ENCODE measurements around the gene MRC1. TPM values are rescaled to one million over a fixed set of nuclear protein-coding genes. Genes with fewer than 3 reads are reported as not detected.

Gene MRC1
- total RNA-seq, 4 donors from 2014 or later: 14.9 to 51.8 (median 28.0) TPM

DNA sequence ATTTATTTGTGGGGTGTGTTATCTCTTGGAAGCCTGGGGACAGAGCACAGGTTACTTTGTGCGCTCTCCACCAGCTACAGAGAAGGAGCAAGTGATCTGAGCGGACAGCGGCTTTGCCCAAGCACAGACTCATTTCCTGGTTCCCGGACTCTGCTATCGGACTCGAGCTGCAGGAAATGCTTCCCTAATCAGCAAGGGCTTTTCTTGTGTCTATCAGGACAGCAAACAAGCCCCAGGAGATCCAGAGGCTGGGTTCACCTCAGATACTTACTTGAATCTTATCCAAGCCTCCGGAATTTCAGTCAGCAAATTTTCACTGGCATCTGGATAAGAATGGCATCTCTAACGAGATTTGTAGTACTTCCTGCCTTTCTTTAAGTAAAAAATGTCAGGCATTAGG lies 27.8 kb downstream of the MRC1 start:
- Histone ChIP-seq H3K27ac (no peak overlapping the region), H3K36me3 (no peaks in the 10 kb centered on the region), H3K4me1 (no peaks in the 10 kb centered on the region), H3K4me3 (no peak overlapping the region), H3K27me3 (no peaks in the 10 kb centered on the region), H3K9me3 (no peaks in the 10 kb centered on the region)
- TF ChIP-seq POLR2A (IDR thresholded peaks at IDR 0.05) (no peak), CTCF (IDR thresholded peaks at IDR 0.05) (no peak)
- peak in 1 of 2 donors; percentile 18 for DNase-seq
- intact Hi-C loops (cut with DNase I; ENCODE audit: low total_unique reads): no loop called here

- no peaks in the 10 kb centered on the region for H3K9me3 ChIP-seq
- no peak overlapping the region for H3K27ac ChIP-seq
- TF ChIP-seq CTCF (IDR thresholded peaks at IDR 0.05) (no peak), POLR2A (IDR thresholded peaks at IDR 0.05) (no peak)
- no peak for DNase-seq
- H3K27me3 ChIP-seq: no peaks in the 10 kb centered on the region
- no peaks in the 10 kb centered on the region for H3K36me3 ChIP-seq
- no peaks in the 10 kb centered on the region for H3K4me1 ChIP-seq
- intact Hi-C loops (cut with DNase I; ENCODE audit: low total_unique reads): no loop called here
- H3K4me3 ChIP-seq: no peak overlapping the region
These were observed 29.0 kb downstream of the MRC1 start for GRCh38 chr10:17838080-17838648.

DNA sequence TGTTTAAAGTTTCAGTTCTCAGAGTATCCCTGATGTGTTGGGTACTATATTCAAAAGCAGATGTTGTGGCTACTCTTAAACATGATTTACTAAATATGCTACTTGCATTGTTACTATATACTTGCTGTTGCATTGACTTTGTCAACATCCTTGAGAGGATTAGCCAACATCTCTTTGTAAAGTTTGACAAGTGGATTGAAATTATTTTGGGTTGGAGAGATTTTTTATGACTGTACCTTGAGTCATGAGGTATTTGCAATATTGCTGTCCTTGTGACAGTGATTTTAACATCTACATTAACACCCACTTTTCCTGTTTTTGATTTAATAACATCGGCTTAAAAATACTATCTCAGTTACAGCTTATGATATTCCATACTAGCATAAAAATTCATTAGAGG lies 31.9 kb downstream of the MRC1 start:
- Histone ChIP-seq H3K27ac (no peak overlapping the region), H3K36me3 (no peaks in the 10 kb centered on the region), H3K4me3 (no peak overlapping the region), H3K4me1 (no peaks in the 10 kb centered on the region), H3K27me3 (no peaks in the 10 kb centered on the region), H3K9me3 (no peaks in the 10 kb centered on the region)
- intact Hi-C loops (cut with DNase I; ENCODE audit: low total_unique reads): loop anchor here (10.0 kb wide), 1 partner anchor 374 kb away; no protein-coding TSS in a partner anchor
- TF ChIP-seq CTCF (IDR thresholded peaks at IDR 0.05) (no peak), POLR2A (IDR thresholded peaks at IDR 0.05) (no peak)
- no peak for DNase-seq

- no peaks in the 10 kb centered on the region for H3K36me3 ChIP-seq
- H3K27me3 ChIP-seq: no peaks in the 10 kb centered on the region
- no peak for DNase-seq
- intact Hi-C loops (cut with DNase I; ENCODE audit: low total_unique reads): loop anchor here (10.0 kb wide), 1 partner anchor 372 kb away; no protein-coding TSS in a partner anchor
- no peaks in the 10 kb centered on the region for H3K9me3 ChIP-seq
- no peak overlapping the region for H3K4me3 ChIP-seq
- H3K27ac ChIP-seq: no peak overlapping the region
- H3K4me1 ChIP-seq: no peaks in the 10 kb centered on the region
- TF ChIP-seq CTCF (IDR thresholded peaks at IDR 0.05): no peak
- no peak for TF ChIP-seq POLR2A (IDR thresholded peaks at IDR 0.05)
These were observed 33.5 kb downstream of the MRC1 start for GRCh38 chr10:17842641-17843040.

GRCh38 chr10:17847585-17848296 lies 38.6 kb downstream of the MRC1 start:
- Histone ChIP-seq H3K4me1 (no peaks in the 10 kb centered on the region), H3K36me3 (no peaks in the 10 kb centered on the region), H3K4me3 (no peak overlapping the region), H3K27me3 (no peaks in the 10 kb centered on the region), H3K9me3 (no peaks in the 10 kb centered on the region), H3K27ac (no peak overlapping the region)
- no peak for DNase-seq
- peak; percentile 23 to 47 (median 30) for TF ChIP-seq CTCF (IDR thresholded peaks at IDR 0.05)
- TF ChIP-seq POLR2A (IDR thresholded peaks at IDR 0.05): no peak
- intact Hi-C loops (cut with DNase I; ENCODE audit: low total_unique reads): loop anchor here (10.0 kb wide), 1 partner anchor 367 kb away; no protein-coding TSS in a partner anchor

All from uterus (tissue), 4 donors.